T-cell (primary cell): ENCODE measurements around the gene TMCC2. TPM values are rescaled to one million over a fixed set of nuclear protein-coding genes. Genes with fewer than 3 reads are reported as not detected.

Source experiments
- ATAC-seq, 4 experiments: fragments of 200-7000 bp in 3 of 4; fragments of 150-1000 bp in 1 of 4; cut with Tn5 transposase; replicated peaks in 1 of 4; 1 replicate in 3 of 4; 2 replicates in 1 of 4; pipeline ENCODE4 v1.10.0; 2021; ENCODE audit warnings: moderate library complexity in 3 of 4, mild to moderate bottlenecking in 2 of 4, moderate number of reproducible peaks in 1 of 4
- CTCF ChIA-PET, 2 donors: fragments of 300-600 bp; sonication (Branson Sonifier 250); formaldehyde crosslinking; loops; one replicate each; lab custom pipeline; 2022; ENCODE audit warnings: antibody characterized with exemption in 2 of 2; lab: Charles Lee
- POLR2A ChIA-PET, 2 donors: fragments of 300-600 bp; sonication (Branson Sonifier 250); formaldehyde crosslinking; loops; one replicate each; lab custom pipeline; 2022; ENCODE audit warnings: antibody characterized with exemption in 2 of 2; lab: Charles Lee
- DNase-seq, 35 experiments: peaks; one replicate each; pipeline versions ENCODE4 v3.0.0 to v3.0.0-alpha.2; 2013 to 2023
- H3K27ac ChIP-seq: one replicate; pipeline ENCODE4 v1.5.1; 2013; ENCODE audit warnings: low read length
- H3K27me3 ChIP-seq, 2 experiments: replicated peaks in 1 of 2; 1 replicate in 1 of 2; 2 replicates in 1 of 2; pipeline versions ENCODE4 v1.6.1 to v1.7.0; 2013; ENCODE audit warnings: low read length in 1 of 2, mixed read lengths in 1 of 2; ENCODE audit not compliant: control insufficient read depth in 2 of 2, insufficient read depth in 2 of 2; ENCODE audit errors: extremely low read depth in 1 of 2
- H3K36me3 ChIP-seq, 2 donors: 1 replicate in 1 of 2; 2 replicates in 1 of 2; pipeline versions ENCODE4 v1.6.1 to v1.7.0; 2013; ENCODE audit warnings: low read length in 1 of 2; ENCODE audit not compliant: control insufficient read depth in 2 of 2, insufficient read depth in 1 of 2; ENCODE audit errors: extremely low read depth in 1 of 2
- H3K4me1 ChIP-seq, 2 experiments: 1 replicate in 1 of 2; 2 replicates in 1 of 2; pipeline versions ENCODE4 v1.6.1 to v1.7.0; 2013; ENCODE audit warnings: low read length in 2 of 2, mixed read lengths in 1 of 2; ENCODE audit not compliant: insufficient read depth in 2 of 2, control insufficient read depth in 1 of 2; ENCODE audit errors: extremely low read depth in 1 of 2
- H3K4me3 ChIP-seq, 2 donors: 1 replicate in 1 of 2; 2 replicates in 1 of 2; pipeline versions ENCODE4 v1.5.1 to v1.7.0; 2013; ENCODE audit warnings: mild to moderate bottlenecking in 2 of 2, low read length in 1 of 2, moderate library complexity in 1 of 2; ENCODE audit not compliant: control insufficient read depth in 1 of 2; ENCODE audit errors: extremely low read depth in 1 of 2
- H3K9me3 ChIP-seq: 2 replicates; pipeline ENCODE4 v1.7.0; 2013
- H3K27ac Mint-ChIP-seq, 2 donors: one replicate each; pipeline ENCODE4 v1.8.0; 2020 to 2021; ENCODE audit warnings: mild to moderate bottlenecking in 2 of 2, mixed read lengths in 2 of 2
- H3K27me3 Mint-ChIP-seq, 2 donors: one replicate each; pipeline ENCODE4 v1.8.0; 2021 to 2022; ENCODE audit warnings: mixed read lengths in 2 of 2
- H3K36me3 Mint-ChIP-seq: one replicate; pipeline ENCODE4 v1.8.0; 2021; ENCODE audit warnings: mixed read lengths
- H3K4me1 Mint-ChIP-seq, 3 donors: one replicate each; pipeline ENCODE4 v1.8.0; 2020 to 2022; ENCODE audit warnings: mixed read lengths in 3 of 3, mild to moderate bottlenecking in 1 of 3
- H3K4me3 Mint-ChIP-seq, 3 donors: one replicate each; pipeline ENCODE4 v1.8.0; 2020 to 2022; ENCODE audit warnings: mild to moderate bottlenecking in 3 of 3, mixed read lengths in 3 of 3, moderate library complexity in 3 of 3
- H3K9me3 Mint-ChIP-seq, 3 donors: one replicate each; pipeline ENCODE4 v1.8.0; 2020 to 2022; ENCODE audit warnings: mixed read lengths in 3 of 3
- WGBS: methylation state at CpG from one replicate; pipeline ENCODE4 v1.1.5; 2013; ENCODE audit warnings: missing lambda C conversion rate; ENCODE audit not compliant: insufficient coverage; 5-methylcytosine and 5-hydroxymethylcytosine counted together
- total RNA-seq, 35 experiments: library from RNA in 6 of 35; stranded (reverse) in 6 of 35; fragments of 120-200 nt in 1 of 35; gene quantifications; one replicate each; pipeline versions ENCODE4 v1.2.1 to v1.2.4 and lab custom pipeline; 2013 to 2026

Gene TMCC2
- total RNA-seq, 5 donors from 2014 or later (not counting 1 experiment from before 2014, with no cell fraction given): 1.0 to 3.3 (median 1.8) TPM

DNA sequence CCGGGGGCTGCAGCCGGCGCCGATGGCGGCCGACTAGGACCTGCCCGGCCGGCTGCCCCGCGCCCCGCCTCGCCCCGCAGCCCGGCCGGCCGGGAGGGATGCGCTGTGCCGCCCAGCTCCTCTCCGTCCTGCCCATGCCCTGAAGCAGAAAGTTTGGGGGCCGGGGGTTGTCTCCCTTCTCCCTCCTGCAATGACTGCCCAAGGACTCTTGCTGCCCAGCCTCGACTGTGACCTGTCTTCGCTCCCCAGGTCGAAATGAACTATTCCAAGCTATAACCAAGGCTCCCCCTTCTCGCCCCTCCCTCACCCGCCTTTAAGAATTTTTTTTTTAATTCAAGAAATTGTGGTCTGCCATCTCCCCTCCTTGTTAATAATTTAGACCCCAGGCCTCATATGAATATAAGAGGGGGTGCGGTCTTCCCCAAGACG, 361 bp downstream of the TMCC2 start:
- Histone ChIP-seq H3K27me3 (peaks cover 2 to 24% of the 10 kb centered on the region in 2 experiments), H3K4me1 (peaks cover 14 to 26% of the 10 kb centered on the region in 2 experiments), H3K4me3 (peak overlapping the region; percentile 59 to 80), H3K27ac (no peak overlapping the region), H3K9me3 (no peaks in the 10 kb centered on the region), H3K36me3 (no peaks in the 10 kb centered on the region)
- WGBS: 0% methylated on average over 22 of the region's 27 CpGs
- Mint-ChIP-seq H3K27me3 (peaks cover 3 to 11% of the 10 kb centered on the region in 2 donors), H3K4me1 (peaks cover 18 to 30% (median 25%) of the 10 kb centered on the region in 3 donors), H3K4me3 (peak overlapping the region; percentile 85 to 91 (median 87)), H3K9me3 (no peaks in the 10 kb centered on the region), H3K36me3 (no peaks in the 10 kb centered on the region), H3K27ac (peak overlapping the region in 1 of 2 donors; percentile 44)
- DNase-seq (peak in 4 of 35 experiments; percentile 5 to 30 (median 22)), ATAC-seq (peak; percentile 6 to 18 (median 16))
- ChIA-PET POLR2A (interaction anchor here in 1 of 2 donors (0.6 kb wide), 1 partner anchor 58 kb away, joined by 4 read pairs; no protein-coding TSS in a partner anchor), CTCF (interaction anchor here (0.9 to 4.4 kb wide), 7 partner anchors 10 to 97 kb away, joined by 3 to 47 read pairs (median 5); no protein-coding TSS in a partner anchor)

- ATAC-seq (peak; percentile 63 to 74 (median 69)), DNase-seq (peak; percentile 34 to 83 (median 64))
- ChIA-PET POLR2A (interaction anchor here (0.6 to 0.7 kb wide), 3 partner anchors 16 to 58 kb away, joined by 3 to 7 read pairs (median 3); no protein-coding TSS in a partner anchor), CTCF (interaction anchor here (0.6 to 4.4 kb wide), 22 partner anchors 10 to 1435 kb away, joined by 3 to 47 read pairs (median 4); partner anchors contain the start of gene RBBP5 (in 1 of the 2))
- Histone ChIP-seq H3K27me3 (peaks cover 2 to 22% of the 10 kb centered on the region in 2 experiments), H3K9me3 (no peaks in the 10 kb centered on the region), H3K27ac (no peak overlapping the region), H3K4me1 (peaks cover 14 to 26% of the 10 kb centered on the region in 2 experiments), H3K4me3 (peak overlapping the region; percentile 59 to 80), H3K36me3 (no peaks in the 10 kb centered on the region)
- Mint-ChIP-seq H3K4me3 (peak overlapping the region; percentile 85 to 91 (median 87)), H3K27ac (peak overlapping the region; percentile 80 to 84), H3K9me3 (no peaks in the 10 kb centered on the region), H3K4me1 (peaks cover 18 to 30% (median 25%) of the 10 kb centered on the region in 3 donors), H3K27me3 (peaks cover 0 to 9% of the 10 kb centered on the region in 2 donors), H3K36me3 (no peaks in the 10 kb centered on the region)
- WGBS: no CpG with 5 or more reads among the region's 15 CpGs
Observed at GRCh38 chr1:205229399-205229871, 1.7 kb downstream of the TMCC2 start.

DNA sequence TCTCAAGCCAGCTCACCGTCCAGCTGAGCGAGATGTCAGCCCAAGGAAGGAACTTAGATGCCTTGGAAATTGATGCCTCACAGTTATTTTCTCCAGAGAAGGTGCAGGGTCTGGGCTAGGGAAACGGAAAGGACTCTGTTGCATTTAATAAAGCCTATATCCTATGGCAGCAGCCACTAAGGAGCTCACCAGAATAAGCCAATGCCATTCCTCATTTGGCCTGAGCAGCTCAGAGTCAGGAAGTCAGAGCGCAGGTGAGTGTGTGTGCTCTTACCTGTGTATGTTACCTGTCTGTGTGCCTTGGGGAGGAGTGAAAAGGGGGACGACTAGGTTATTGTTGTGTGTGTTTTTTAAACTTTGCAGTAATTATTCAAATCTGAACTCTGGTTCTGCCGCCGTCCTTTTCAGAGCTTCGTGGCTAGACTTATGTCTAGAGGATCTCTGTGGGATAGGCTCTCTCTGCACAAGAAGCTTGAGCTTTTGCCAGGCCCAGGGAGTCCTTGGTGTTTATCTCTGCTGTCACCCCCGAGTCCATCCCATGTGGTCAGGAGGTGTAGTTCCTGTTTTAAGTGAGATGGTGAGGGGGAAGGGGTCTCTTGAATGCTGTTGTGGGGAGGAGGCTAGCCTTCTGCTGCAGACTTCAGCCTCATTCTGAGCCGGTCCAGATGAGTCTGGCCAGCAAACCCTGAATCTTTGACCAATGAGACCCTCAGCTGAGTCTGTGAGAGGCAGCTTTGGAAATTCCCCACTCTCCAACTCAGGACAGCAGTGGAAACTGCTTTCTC, 2.4 kb downstream of the TMCC2 start:
- Histone ChIP-seq H3K27me3 (peaks cover 2 to 22% of the 10 kb centered on the region in 2 experiments), H3K4me1 (peaks cover 14 to 26% of the 10 kb centered on the region in 2 experiments), H3K4me3 (peak overlapping the region in 1 of 2 donors; percentile 59), H3K36me3 (no peaks in the 10 kb centered on the region), H3K27ac (no peak overlapping the region), H3K9me3 (no peaks in the 10 kb centered on the region)
- no peaks in the 10 kb centered on the region for H3K9me3 Mint-ChIP-seq
- peaks cover 18 to 30% (median 25%) of the 10 kb centered on the region in 3 donors for H3K4me1 Mint-ChIP-seq
- ATAC-seq (no peak), DNase-seq (no peak)
- 62% methylated on average over 8 of the region's 10 CpGs for WGBS
- H3K4me3 Mint-ChIP-seq: peak overlapping the region; percentile 85 to 91 (median 87)
- peak overlapping the region; percentile 39 to 58 for H3K27ac Mint-ChIP-seq
- no peaks in the 10 kb centered on the region for H3K36me3 Mint-ChIP-seq
- ChIA-PET POLR2A (interaction anchor here in 1 of 2 donors (0.7 kb wide), 1 partner anchor 57 kb away, joined by 7 read pairs; no protein-coding TSS in a partner anchor), CTCF (interaction anchor here (0.6 to 4.4 kb wide), 12 partner anchors 18 to 421 kb away, joined by 3 to 47 read pairs (median 4); partner anchors contain the start of gene RBBP5 (in 1 of the 2))
- peaks cover 0 to 8% of the 10 kb centered on the region in 2 donors for H3K27me3 Mint-ChIP-seq

- no peaks in the 10 kb centered on the region for H3K9me3 Mint-ChIP-seq
- H3K4me3 Mint-ChIP-seq: no peak overlapping the region
- Histone ChIP-seq H3K9me3 (no peaks in the 10 kb centered on the region), H3K27me3 (peaks cover 2 to 22% of the 10 kb centered on the region in 2 experiments), H3K4me1 (peaks cover 14 to 26% of the 10 kb centered on the region in 2 experiments), H3K4me3 (no peak overlapping the region), H3K27ac (no peak overlapping the region), H3K36me3 (no peaks in the 10 kb centered on the region)
- DNase-seq (no peak), ATAC-seq (no peak)
- ChIA-PET CTCF (interaction anchor here (1.2 to 4.4 kb wide), 2 partner anchors 24 to 57 kb away, joined by 4 to 30 read pairs; no protein-coding TSS in a partner anchor), POLR2A (no interaction called here)
- peaks cover 0 to 8% of the 10 kb centered on the region in 2 donors for H3K27me3 Mint-ChIP-seq
- no peaks in the 10 kb centered on the region for H3K36me3 Mint-ChIP-seq
- H3K4me1 Mint-ChIP-seq: peaks cover 18 to 30% (median 25%) of the 10 kb centered on the region in 3 donors
- no peak overlapping the region for H3K27ac Mint-ChIP-seq
- 100% methylated on average over 1 of the region's 5 CpGs for WGBS
Observed at GRCh38 chr1:205230982-205231381, 3.2 kb downstream of the TMCC2 start.

- DNase-seq (no peak), ATAC-seq (no peak)
- no peak overlapping the region for H3K4me3 Mint-ChIP-seq
- 93% methylated on average over 4 of the region's 7 CpGs for WGBS
- no peak overlapping the region for H3K27ac Mint-ChIP-seq
- peaks cover 14 to 27% (median 22%) of the 10 kb centered on the region in 3 donors for H3K4me1 Mint-ChIP-seq
- Histone ChIP-seq H3K4me1 (peaks cover 11 to 24% of the 10 kb centered on the region in 2 experiments), H3K27me3 (peaks cover 0 to 22% of the 10 kb centered on the region in 2 experiments), H3K36me3 (no peaks in the 10 kb centered on the region), H3K9me3 (no peaks in the 10 kb centered on the region), H3K27ac (no peak overlapping the region), H3K4me3 (no peak overlapping the region)
- no peaks in the 10 kb centered on the region for H3K36me3 Mint-ChIP-seq
- POLR2A ChIA-PET: no interaction called here
- CTCF ChIA-PET: no interaction called here
- H3K9me3 Mint-ChIP-seq: no peaks in the 10 kb centered on the region
- H3K27me3 Mint-ChIP-seq: peaks cover 0 to 4% of the 10 kb centered on the region in 2 donors
Observed at GRCh38 chr1:205232127-205232820, 4.5 kb downstream of the TMCC2 start.
